ENCODE data around the gene PRR35. TPM values are rescaled to one million over a fixed set of nuclear protein-coding genes. Genes with fewer than 3 reads are reported as not detected.

The PRR35 gene
- total and polyA plus RNA-seq, 12 donors, result not detected

DNA sequence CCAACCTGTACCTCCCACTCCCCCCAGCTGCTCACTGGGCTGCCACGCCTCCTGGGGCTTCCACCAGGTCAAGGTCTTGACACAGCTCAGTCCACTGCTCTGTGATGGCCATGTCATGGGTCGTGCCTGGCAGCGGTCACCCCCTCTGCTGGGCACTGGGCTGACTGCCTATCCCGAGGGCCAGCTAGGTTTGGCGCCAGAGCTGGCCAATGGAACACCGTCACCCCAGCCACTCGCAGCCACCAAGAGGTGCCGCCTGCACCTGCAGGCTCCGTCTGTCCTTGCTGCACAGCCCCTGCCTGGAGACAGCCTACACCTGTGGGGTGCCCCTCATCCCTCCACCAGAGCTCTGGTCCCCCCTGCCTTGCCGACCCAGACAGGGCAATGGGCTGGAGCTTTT, 25.2 kb downstream of the PRR35 start:
- WGBS, 2 donors, result 22 to 23% methylated on average over 10 of the region's 10 CpGs
- TF ChIP-seq CTCF (IDR thresholded peaks at IDR 0.05), result peak in 1 of 9 donors; percentile 3
- no peak for ATAC-seq
- Histone ChIP-seq H3K36me3 (peaks cover 0 to 16% (median 0%) of the 10 kb centered on the region in 9 donors), H3K9me3 (no peaks in the 10 kb centered on the region), H3K27ac (no peak overlapping the region), H3K4me3 (no peak overlapping the region), H3K27me3 (no peaks in the 10 kb centered on the region), H3K4me1 (peaks cover 10 to 44% (median 25%) of the 10 kb centered on the region in 9 donors)
- DNase-seq, result peak in 1 of 2 donors; percentile 23
- intact Hi-C loops (cut with DNase I), result loop anchor here in 5 of 10 donors (5.0 to 10.0 kb wide), 4 partner anchors 69 to 161 kb away; partner anchors contain the start of genes RHOT2 (in 2 of the 5) and RAB11FIP3 (in 1 of the 5)

GRCh38 chr16:586047-586644, 26.0 kb downstream of the PRR35 start:
- WGBS, 2 donors, result 44 to 54% methylated on average over 16 of the region's 16 CpGs
- H3K27me3 ChIP-seq, result no peaks in the 10 kb centered on the region
- peaks cover 10 to 52% (median 32%) of the 10 kb centered on the region in 9 donors for H3K4me1 ChIP-seq
- intact Hi-C loops (cut with DNase I), result loop anchor here in 5 of 10 donors (5.0 to 10.0 kb wide), 4 partner anchors 69 to 161 kb away; partner anchors contain the start of genes RHOT2 (in 2 of the 5) and RAB11FIP3 (in 1 of the 5)
- no peak overlapping the region for H3K4me3 ChIP-seq
- H3K27ac ChIP-seq, result no peak overlapping the region
- no peak for DNase-seq
- H3K9me3 ChIP-seq, result no peaks in the 10 kb centered on the region
- ATAC-seq, result no peak
- TF ChIP-seq CTCF (IDR thresholded peaks at IDR 0.05), result no peak
- H3K36me3 ChIP-seq, result peaks cover 0 to 8% (median 0%) of the 10 kb centered on the region in 9 donors

GRCh38 chr16:586645-587590, 26.7 kb downstream of the PRR35 start:
- intact Hi-C loops (cut with DNase I), result loop anchor here in 5 of 10 donors (5.0 to 10.0 kb wide), 4 partner anchors 68 to 162 kb away; partner anchors contain the start of genes RHOT2 (in 2 of the 5) and RAB11FIP3 (in 1 of the 5)
- ATAC-seq, result no peak
- H3K36me3 ChIP-seq, result peaks cover 0 to 7% (median 0%) of the 10 kb centered on the region in 9 donors
- no peak for TF ChIP-seq CTCF (IDR thresholded peaks at IDR 0.05)
- WGBS, 2 donors, result 63 to 72% methylated on average over 14 of the region's 14 CpGs
- peak overlapping the region in 7 of 10 donors; percentile 11 to 100 (median 97) for H3K27ac ChIP-seq
- DNase-seq, result peak in 1 of 2 donors; percentile 57
- H3K9me3 ChIP-seq, result no peaks in the 10 kb centered on the region
- H3K4me3 ChIP-seq, result peak overlapping the region in 3 of 10 donors; percentile 8 to 91 (median 86)
- peaks cover 10 to 60% (median 38%) of the 10 kb centered on the region in 9 donors for H3K4me1 ChIP-seq
- no peaks in the 10 kb centered on the region for H3K27me3 ChIP-seq

DNA sequence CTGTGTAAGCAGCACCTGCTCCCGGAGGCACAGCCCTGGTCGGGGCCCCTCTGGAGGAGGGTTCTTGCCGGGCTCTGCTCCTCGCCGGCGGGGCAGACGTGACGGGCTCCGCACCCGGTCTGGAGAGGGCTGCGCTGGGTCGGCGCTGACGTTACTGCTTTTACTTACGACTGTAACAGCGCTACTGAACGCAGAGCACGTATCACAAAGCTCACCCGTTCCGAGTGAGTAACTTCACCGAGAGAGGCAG, 28.4 kb downstream of the PRR35 start:
- DNase-seq (peak in 1 of 2 donors; percentile 45), ATAC-seq (no peak)
- WGBS, 2 donors, result 0 to 1% methylated on average over 21 of the region's 21 CpGs
- H3K27me3 ChIP-seq, result no peaks in the 10 kb centered on the region
- peaks cover 10 to 67% (median 45%) of the 10 kb centered on the region in 9 donors for H3K4me1 ChIP-seq
- H3K9me3 ChIP-seq, result no peaks in the 10 kb centered on the region
- H3K27ac ChIP-seq, result peak overlapping the region; percentile 80 to 100 (median 99)
- TF ChIP-seq CTCF (IDR thresholded peaks at IDR 0.05), result no peak
- peak overlapping the region; percentile 54 to 97 (median 85) for H3K4me3 ChIP-seq
- H3K36me3 ChIP-seq, result peaks cover 0 to 9% (median 0%) of the 10 kb centered on the region in 9 donors
- intact Hi-C loops (cut with DNase I), result loop anchor here in 5 of 10 donors (2.0 to 10.0 kb wide), 6 partner anchors 20 to 164 kb away; partner anchors contain the start of genes RHOT2 (in 2 of the 5), METTL26 (in 1 of the 5), PIGQ (in 1 of the 5) and RAB11FIP3 (in 1 of the 5)

Measured in heart right ventricle (tissue), 16 donors.